HCT116 (cell line): Measurements from ENCODE around the gene IGDCC3. TPM values are rescaled to one million over a fixed set of nuclear protein-coding genes. Genes with fewer than 3 reads are reported as not detected.

Experiments used
- ATAC-seq: fragments of 200-7000 bp; cut with Tn5 transposase; 2 replicates; pipeline ENCODE4 v1.9.1; 2020; ENCODE audit warnings: mild to moderate bottlenecking, moderate library complexity
- BruUV-seq: library from RNA; stranded (reverse); fragments of 400-500 nt; replicated peaks from 2 replicates; lab custom pipeline; 2021; lab: Mats Ljungman, UMichigan
- CTCF ChIA-PET: fragments of 300-600 bp; sonication (Branson Sonifier 250); formaldehyde crosslinking; loops from one replicate; lab custom pipeline; 2021; ENCODE audit warnings: antibody characterized with exemption; lab: Charles Lee
- POLR2A ChIA-PET: fragments of 300-600, 350-600 bp; sonication (Branson Sonifier 250); formaldehyde crosslinking; loops from one replicate; lab custom pipeline; 2021; ENCODE audit warnings: antibody characterized with exemption; lab: Charles Lee
- RAD21 ChIA-PET, 2 experiments: fragments of 300-600 bp; sonication (Branson Sonifier 250); formaldehyde crosslinking; loops; one replicate each; lab custom pipeline; 2023; ENCODE audit warnings: low total read pairs in 2 of 2; ENCODE audit not compliant: uncharacterized antibody in 2 of 2, unreplicated experiment in 2 of 2, low non-redundant PET in 1 of 2; lab: Charles Lee
- DNase-seq: peaks from one replicate; pipeline ENCODE4 v3.0.0-alpha.2; 2010; ENCODE audit warnings: low read depth, low spot score
- H2AFZ ChIP-seq: fragments of 200-600 bp; shearing (Covaris generic), sonication (generic); 2 replicates; pipeline ENCODE4 v1.6.1; 2017; ENCODE audit warnings: low read depth, mixed run types, mixed read lengths, antibody characterized with exemption, low read length; ENCODE audit not compliant: poor library complexity, severe bottlenecking
- H3K27ac ChIP-seq: 2 replicates; pipeline ENCODE4 v1.5.1; 2012; ENCODE audit warnings: low read depth, low read length
- H3K27me3 ChIP-seq: fragments of 200-600 bp; sonication (generic); 2 replicates; pipeline ENCODE4 v1.6.1; 2016; ENCODE audit warnings: mixed run types, low read length, mixed read lengths; ENCODE audit not compliant: insufficient read depth
- H3K36me3 ChIP-seq, 2 experiments: fragments of 200-500 bp in 1 of 2; fragments of 200-600 bp in 1 of 2; sonication (Bioruptor generic) in 1 of 2; sonication (generic) in 1 of 2; 2 replicates each; pipeline versions ENCODE4 v1.5.1 to v1.6.1; 2014 to 2016; ENCODE audit warnings: low read length in 2 of 2, inconsistent platforms in 1 of 2, mixed read lengths in 1 of 2, mixed run types in 1 of 2; ENCODE audit not compliant: insufficient read depth in 2 of 2, control insufficient read depth in 1 of 2
- H3K4me1 ChIP-seq, 2 experiments: fragments of 200-600 bp in 1 of 2; sonication (generic) in 1 of 2; 2 replicates each; pipeline versions ENCODE4 v1.5.1 to v1.6.1; 2012 to 2017; ENCODE audit warnings: low read length in 2 of 2, inconsistent platforms in 1 of 2, mild to moderate bottlenecking in 1 of 2, mixed read lengths in 1 of 2, mixed run types in 1 of 2, moderate library complexity in 1 of 2; ENCODE audit not compliant: insufficient read depth in 2 of 2, control insufficient read depth in 1 of 2
- H3K4me2 ChIP-seq: fragments of 200-600 bp; sonication (generic); 2 replicates; pipeline ENCODE4 v1.6.1; 2017; ENCODE audit warnings: mixed run types, low read length, mixed read lengths
- H3K4me3 ChIP-seq, 2 experiments: fragments of 200-600 bp in 1 of 2; sonication (generic) in 1 of 2; replicated peaks in 1 of 2; 2 replicates each; pipeline ENCODE4 v1.5.1; 2011 to 2016; ENCODE audit warnings: low read length in 2 of 2, control low read depth in 1 of 2, low read depth in 1 of 2, mild to moderate bottlenecking in 1 of 2, mixed read lengths in 1 of 2, mixed run types in 1 of 2
- H3K79me2 ChIP-seq: fragments of 200-600 bp; sonication (generic); 2 replicates; pipeline ENCODE4 v1.6.1; 2017; ENCODE audit warnings: mild to moderate bottlenecking, mixed run types, low read length, moderate library complexity, mixed read lengths; ENCODE audit not compliant: insufficient read depth
- H3K9ac ChIP-seq: fragments of 200-600 bp; sonication (generic); 2 replicates; pipeline ENCODE4 v1.6.1; 2016; ENCODE audit warnings: low read length, mixed read lengths
- H3K9me2 ChIP-seq: fragments of 200-600 bp; sonication (generic), shearing (Covaris generic); 2 replicates; pipeline ENCODE4 v1.6.1; 2017; ENCODE audit warnings: mixed run types, mild to moderate bottlenecking, moderate library complexity; ENCODE audit not compliant: insufficient read depth
- H3K9me3 ChIP-seq, 2 experiments: fragments of 200-500 bp in 1 of 2; fragments of 200-600 bp in 1 of 2; sonication (Bioruptor generic) in 1 of 2; sonication (generic) in 1 of 2; 2 replicates each; pipeline ENCODE4 v1.6.1; 2014 to 2017; ENCODE audit warnings: low read length in 2 of 2, mixed read lengths in 2 of 2, inconsistent platforms in 1 of 2, low read depth in 1 of 2, mild to moderate bottlenecking in 1 of 2, mixed run types in 1 of 2, moderate library complexity in 1 of 2; ENCODE audit not compliant: control insufficient read depth in 1 of 2, insufficient read depth in 1 of 2
- H4K20me1 ChIP-seq: fragments of 200-600 bp; sonication (generic), shearing (Covaris generic); 2 replicates; pipeline ENCODE4 v1.6.1; 2017; ENCODE audit warnings: mixed run types, mild to moderate bottlenecking, moderate library complexity; ENCODE audit not compliant: insufficient read depth
- CEBPB ChIP-seq: IDR thresholded peaks from 2 replicates; pipeline ENCODE4 v1.6.1; 2012; ENCODE audit warnings: low read depth
- CTCF ChIP-seq, 3 experiments: fragments of 200-600 bp in 1 of 3; sonication (generic) in 1 of 3; IDR thresholded peaks in 2 of 3; conservative IDR thresholded peaks in 1 of 3; 2 replicates each; pipeline ENCODE4 v1.5.1; 2012 to 2017; ENCODE audit warnings: low read depth in 2 of 3, low read length in 2 of 3, antibody characterized with exemption in 1 of 3, borderline replicate concordance in 1 of 3, control low read depth in 1 of 3, mild to moderate bottlenecking in 1 of 3, mixed read lengths in 1 of 3, mixed run types in 1 of 3, moderate library complexity in 1 of 3; ENCODE audit not compliant: insufficient read depth in 1 of 3
- EGR1 ChIP-seq: IDR thresholded peaks from 2 replicates; pipeline ENCODE4 v1.6.1; 2012; ENCODE audit warnings: low read depth
- ELF1 ChIP-seq: IDR thresholded peaks from 2 replicates; pipeline ENCODE4 v1.6.1; 2012; ENCODE audit warnings: low read depth, borderline replicate concordance
- EZH2 ChIP-seq: fragments of 200-600 bp; sonication (generic); IDR thresholded peaks from 2 replicates; pipeline ENCODE4 v1.6.1; 2017; ENCODE audit warnings: antibody characterized with exemption, mixed run types
- EZH2phosphoT487 ChIP-seq: fragments of 200-600 bp; IDR thresholded peaks from 2 replicates; pipeline ENCODE4 v1.6.1; 2018; ENCODE audit warnings: antibody characterized with exemption, borderline replicate concordance
- FOSL1 ChIP-seq: IDR thresholded peaks from 2 replicates; pipeline ENCODE4 v1.6.1; 2012; ENCODE audit warnings: low read depth
- JUND ChIP-seq: IDR thresholded peaks from 2 replicates; pipeline ENCODE4 v1.6.1; 2012
- MAX ChIP-seq: IDR thresholded peaks from 2 replicates; pipeline ENCODE4 v1.6.1; 2012
- POLR2A ChIP-seq: IDR thresholded peaks from 2 replicates; pipeline ENCODE4 v1.7.0; 2011; ENCODE audit warnings: borderline replicate concordance; ENCODE audit not compliant: insufficient read depth, insufficient read length; ENCODE audit errors: extremely low read depth
- RAD21 ChIP-seq: IDR thresholded peaks from 2 replicates; pipeline ENCODE4 v1.6.1; 2012; ENCODE audit warnings: low read depth, mild to moderate bottlenecking
- SIN3A ChIP-seq: IDR thresholded peaks from 2 replicates; pipeline ENCODE4 v1.6.1; 2012; ENCODE audit warnings: low read depth
- SP1 ChIP-seq: IDR thresholded peaks from 2 replicates; pipeline ENCODE4 v1.6.1; 2012; ENCODE audit warnings: low read depth
- SRF ChIP-seq: IDR thresholded peaks from 2 replicates; pipeline ENCODE4 v1.6.1; 2012; ENCODE audit warnings: low read depth
- YY1 ChIP-seq: IDR thresholded peaks from 2 replicates; pipeline ENCODE4 v1.6.1; 2011; ENCODE audit warnings: low read length, low read depth, moderate library complexity, mild to moderate bottlenecking; ENCODE audit not compliant: insufficient replicate concordance; ENCODE audit errors: extremely low read depth
- ZBTB33 ChIP-seq: IDR thresholded peaks from 2 replicates; pipeline ENCODE4 v1.6.1; 2011; ENCODE audit warnings: mild to moderate bottlenecking, low read length, moderate library complexity; ENCODE audit not compliant: insufficient replicate concordance; ENCODE audit errors: extremely low read depth
- ZFX ChIP-seq: fragments of 450-650 bp; IDR thresholded peaks from 2 replicates; pipeline ENCODE4 v1.6.1; 2017
- ZNF274 ChIP-seq: fragments of 200-500 bp; sonication (Bioruptor generic); IDR thresholded peaks from 2 replicates; pipeline ENCODE4 v1.6.1; 2014; ENCODE audit warnings: mild to moderate bottlenecking, low read depth, low read length, inconsistent platforms
- intact Hi-C: fragments of 100-400 bp; cut with micrococcal nuclease; formaldehyde crosslinking; loops from 2 replicates; pipeline ENCODE4 v1.10.0; 2022
- total RNA-seq: library from RNA; stranded (reverse); gene quantifications from one replicate; pipeline ENCODE4 v1.2.1, GENCODE V29; 2021; ENCODE audit not compliant: unreplicated experiment
- TF ChIP-seq, protein P1 (sequence below): IDR thresholded peaks from 2 replicates; pipeline ENCODE4 v1.6.1; 2012; ENCODE audit warnings: low read depth

The IGDCC3 gene
- total RNA-seq, 1 experiment from 2014 or later = 0.44 TPM

GRCh38 chr15:65278480-65278879 is 99.3 kb downstream of the IGDCC3 start:
- H3K27me3 ChIP-seq = no peaks in the 10 kb centered on the region
- H3K9me3 ChIP-seq = no peaks in the 10 kb centered on the region
- ChIA-PET RAD21 (no interaction called here), POLR2A (interaction anchor here (1.2 to 1.9 kb wide), 3 partner anchors 8 to 93 kb away, joined by 3 to 7 read pairs (median 5); partner anchors contain the start of genes CLPX, PARP16 and RNU5B-1), CTCF (no interaction called here)
- TF ChIP-seq MAX (no peak), EGR1 (no peak), SIN3A (no peak), YY1 (no peak), EZH2phosphoT487 (no peak), RAD21 (no peak), CEBPB (no peak), ZBTB33 (no peak), FOSL1 (no peak), EZH2 (no peak), JUND (no peak), ELF1 (no peak), POLR2A (no peak), SP1 (no peak), SRF (no peak), CTCF (IDR thresholded peaks at IDR 0.05 in 2 of 3, conservative IDR thresholded peaks at IDR 0.05 in 1 of 3; ENCODE audit: borderline replicate concordance in 1 of 3, insufficient read depth in 1 of 3, low read depth in 2 of 3, low read length in 2 of 3) (no peak), ZNF274 (no peak), ZFX (no peak)
- TF ChIP-seq, protein P1, sequence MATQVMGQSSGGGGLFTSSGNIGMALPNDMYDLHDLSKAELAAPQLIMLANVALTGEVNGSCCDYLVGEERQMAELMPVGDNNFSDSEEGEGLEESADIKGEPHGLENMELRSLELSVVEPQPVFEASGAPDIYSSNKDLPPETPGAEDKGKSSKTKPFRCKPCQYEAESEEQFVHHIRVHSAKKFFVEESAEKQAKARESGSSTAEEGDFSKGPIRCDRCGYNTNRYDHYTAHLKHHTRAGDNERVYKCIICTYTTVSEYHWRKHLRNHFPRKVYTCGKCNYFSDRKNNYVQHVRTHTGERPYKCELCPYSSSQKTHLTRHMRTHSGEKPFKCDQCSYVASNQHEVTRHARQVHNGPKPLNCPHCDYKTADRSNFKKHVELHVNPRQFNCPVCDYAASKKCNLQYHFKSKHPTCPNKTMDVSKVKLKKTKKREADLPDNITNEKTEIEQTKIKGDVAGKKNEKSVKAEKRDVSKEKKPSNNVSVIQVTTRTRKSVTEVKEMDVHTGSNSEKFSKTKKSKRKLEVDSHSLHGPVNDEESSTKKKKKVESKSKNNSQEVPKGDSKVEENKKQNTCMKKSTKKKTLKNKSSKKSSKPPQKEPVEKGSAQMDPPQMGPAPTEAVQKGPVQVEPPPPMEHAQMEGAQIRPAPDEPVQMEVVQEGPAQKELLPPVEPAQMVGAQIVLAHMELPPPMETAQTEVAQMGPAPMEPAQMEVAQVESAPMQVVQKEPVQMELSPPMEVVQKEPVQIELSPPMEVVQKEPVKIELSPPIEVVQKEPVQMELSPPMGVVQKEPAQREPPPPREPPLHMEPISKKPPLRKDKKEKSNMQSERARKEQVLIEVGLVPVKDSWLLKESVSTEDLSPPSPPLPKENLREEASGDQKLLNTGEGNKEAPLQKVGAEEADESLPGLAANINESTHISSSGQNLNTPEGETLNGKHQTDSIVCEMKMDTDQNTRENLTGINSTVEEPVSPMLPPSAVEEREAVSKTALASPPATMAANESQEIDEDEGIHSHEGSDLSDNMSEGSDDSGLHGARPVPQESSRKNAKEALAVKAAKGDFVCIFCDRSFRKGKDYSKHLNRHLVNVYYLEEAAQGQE = no peak
- no peaks in the 10 kb centered on the region for H4K20me1 ChIP-seq
- H3K9me2 ChIP-seq = no peaks in the 10 kb centered on the region
- H3K4me3 ChIP-seq = no peak overlapping the region
- H3K27ac ChIP-seq = no peak overlapping the region
- H3K9ac ChIP-seq = no peak overlapping the region
- ATAC-seq (no peak), DNase-seq (no peak)
- H3K36me3 ChIP-seq = no peaks in the 10 kb centered on the region
- H3K79me2 ChIP-seq = no peaks in the 10 kb centered on the region
- H3K4me1 ChIP-seq = peaks cover 7 to 19% of the 10 kb centered on the region in 2 experiments
- no peak overlapping the region for H3K4me2 ChIP-seq
- intact Hi-C loops = loop anchor here (10.0 kb wide), 1 partner anchor 544 kb away; no protein-coding TSS in a partner anchor
- no peak overlapping the region for H2AFZ ChIP-seq
- no TSS peak for BruUV-seq
